ENCODE results near the gene SDR39U1.

DNA sequence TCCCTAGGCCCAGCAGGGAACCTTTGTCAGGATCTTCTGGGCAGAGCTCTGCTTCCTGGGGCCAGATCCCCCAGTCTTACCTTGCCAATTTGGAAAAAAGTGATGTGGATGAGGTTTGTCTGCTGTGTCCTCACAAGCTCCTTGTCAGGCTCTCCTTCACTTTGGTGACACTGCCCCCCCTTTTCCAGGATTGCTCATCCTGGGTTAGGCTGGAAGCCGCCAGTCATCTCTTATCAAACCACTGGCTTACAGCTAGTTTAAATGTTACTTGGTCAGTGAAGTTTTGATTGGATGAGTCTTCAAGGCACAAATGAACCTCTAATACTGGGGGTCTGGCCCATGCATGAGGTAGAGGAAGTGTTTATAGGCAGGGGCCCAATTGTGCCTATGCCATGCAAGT, 28.5 kb downstream of the SDR39U1 start:
- TF ChIP-seq, protein P1, sequence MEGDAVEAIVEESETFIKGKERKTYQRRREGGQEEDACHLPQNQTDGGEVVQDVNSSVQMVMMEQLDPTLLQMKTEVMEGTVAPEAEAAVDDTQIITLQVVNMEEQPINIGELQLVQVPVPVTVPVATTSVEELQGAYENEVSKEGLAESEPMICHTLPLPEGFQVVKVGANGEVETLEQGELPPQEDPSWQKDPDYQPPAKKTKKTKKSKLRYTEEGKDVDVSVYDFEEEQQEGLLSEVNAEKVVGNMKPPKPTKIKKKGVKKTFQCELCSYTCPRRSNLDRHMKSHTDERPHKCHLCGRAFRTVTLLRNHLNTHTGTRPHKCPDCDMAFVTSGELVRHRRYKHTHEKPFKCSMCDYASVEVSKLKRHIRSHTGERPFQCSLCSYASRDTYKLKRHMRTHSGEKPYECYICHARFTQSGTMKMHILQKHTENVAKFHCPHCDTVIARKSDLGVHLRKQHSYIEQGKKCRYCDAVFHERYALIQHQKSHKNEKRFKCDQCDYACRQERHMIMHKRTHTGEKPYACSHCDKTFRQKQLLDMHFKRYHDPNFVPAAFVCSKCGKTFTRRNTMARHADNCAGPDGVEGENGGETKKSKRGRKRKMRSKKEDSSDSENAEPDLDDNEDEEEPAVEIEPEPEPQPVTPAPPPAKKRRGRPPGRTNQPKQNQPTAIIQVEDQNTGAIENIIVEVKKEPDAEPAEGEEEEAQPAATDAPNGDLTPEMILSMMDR (conservative IDR thresholded peaks at IDR 0.05; ENCODE audit: low read depth, low read length) = no peak
- no peak for TF ChIP-seq EZH2phosphoT487 (IDR thresholded peaks at IDR 0.05; ENCODE audit: borderline replicate concordance, low read length)

All from PC-3 (cell line).